ENCODE measurements around the gene TCP10L.
"Not testable (repeated sequence)": the region's sequence is repeated elsewhere in the genome, so short reads cannot be mapped to it uniquely, and the experiment has no call there.

Gene TCP10L

GRCh38 chr21:32585042-32585710 lies at the start of gene TCP10L:
TCP10L (minus strand) TSS chr21:32585523; CDS start chr21:32584304, 1,219 bp downstream.
- no peak for DNase-seq (ENCODE audit: low spot score)

- peak; percentile 43 for DNase-seq (ENCODE audit: low spot score)
Observed at GRCh38 chr21:32626621-32627196, 41.4 kb upstream of the TCP10L start.

- DNase-seq (ENCODE audit: low spot score) = not testable (repeated sequence)
Observed at GRCh38 chr21:32618218-32618617, 32.9 kb upstream of the TCP10L start.

- DNase-seq (ENCODE audit: low spot score) = no peak
Observed at GRCh38 chr21:32613436-32614043, 28.2 kb upstream of the TCP10L start.

GRCh38 chr21:32612999-32613337 lies 27.6 kb upstream of the TCP10L start:
- DNase-seq (ENCODE audit: low spot score) = no peak

GRCh38 chr21:32612075-32612998 lies 27.0 kb upstream of the TCP10L start, which contains the start of gene CFAP298:
CFAP298 (minus strand) TSS chr21:32612377; CDS start chr21:32612243, 134 bp downstream.
- DNase-seq (ENCODE audit: low spot score) = peak; percentile 95

- peak; percentile 69 for DNase-seq (ENCODE audit: low spot score)
Observed at GRCh38 chr21:32611471-32611997, 26.2 kb upstream of the TCP10L start.

- DNase-seq (ENCODE audit: low spot score) = not testable (repeated sequence)
Observed at GRCh38 chr21:32610940-32611339, 25.6 kb upstream of the TCP10L start.

GRCh38 chr21:32608851-32609250 lies 23.5 kb upstream of the TCP10L start:
- DNase-seq (ENCODE audit: low spot score) = no peak

GRCh38 chr21:32605469-32605868 lies 20.1 kb upstream of the TCP10L start:
- DNase-seq (ENCODE audit: low spot score) = no peak

- DNase-seq (ENCODE audit: low spot score) = no peak
Observed at GRCh38 chr21:32604464-32604863, 19.1 kb upstream of the TCP10L start.

- no peak for DNase-seq (ENCODE audit: low spot score)
Observed at GRCh38 chr21:32603131-32603530, 17.8 kb upstream of the TCP10L start.

- DNase-seq (ENCODE audit: low spot score) = no peak
Observed at GRCh38 chr21:32602099-32602498, 16.8 kb upstream of the TCP10L start.

- no peak for DNase-seq (ENCODE audit: low spot score)
Observed at GRCh38 chr21:32599526-32599925, 14.2 kb upstream of the TCP10L start.

- no peak for DNase-seq (ENCODE audit: low spot score)
Observed at GRCh38 chr21:32599091-32599490, 13.8 kb upstream of the TCP10L start.

- peak; percentile 61 for DNase-seq (ENCODE audit: low spot score)
Observed at GRCh38 chr21:32597205-32597604, 11.9 kb upstream of the TCP10L start.

GRCh38 chr21:32595431-32595830 lies 10.1 kb upstream of the TCP10L start:
- DNase-seq (ENCODE audit: low spot score) = no peak

GRCh38 chr21:32593690-32594089 lies 8.4 kb upstream of the TCP10L start:
- DNase-seq (ENCODE audit: low spot score) = no peak

GRCh38 chr21:32592929-32593502 lies 7.7 kb upstream of the TCP10L start:
- no peak for DNase-seq (ENCODE audit: low spot score)

GRCh38 chr21:32590130-32590529 lies 4.8 kb upstream of the TCP10L start:
- no peak for DNase-seq (ENCODE audit: low spot score)

- DNase-seq (ENCODE audit: low spot score) = no peak
Observed at GRCh38 chr21:32587651-32588050, 2.3 kb upstream of the TCP10L start.

GRCh38 chr21:32587120-32587519 lies 1.8 kb upstream of the TCP10L start:
- no peak for DNase-seq (ENCODE audit: low spot score)
